Measurements from ENCODE around the gene SLC30A3. TPM values are rescaled to one million over a fixed set of nuclear protein-coding genes. Genes with fewer than 3 reads are reported as not detected.

The SLC30A3 gene
- total RNA-seq, 2 donors from 2014 or later, result 1.5 to 2.8 TPM

DNA sequence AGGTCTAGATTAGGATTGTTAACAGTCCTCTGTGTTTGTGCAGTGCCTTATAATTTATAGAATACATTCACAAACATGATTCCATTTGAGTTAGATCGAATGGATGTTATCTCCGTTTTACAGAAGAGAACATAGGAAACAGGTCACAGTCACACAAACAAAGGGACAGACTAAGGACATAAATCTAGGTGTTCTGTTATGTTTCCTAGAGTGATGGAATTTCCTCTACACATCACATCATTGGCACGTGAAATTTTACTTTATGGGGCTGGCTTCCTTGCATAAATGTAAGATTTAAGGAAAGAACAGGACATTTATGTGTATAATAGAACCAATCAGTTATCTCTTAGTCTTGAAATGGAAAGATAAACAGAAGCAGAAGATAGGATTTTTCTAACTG lies 25.8 kb upstream of the SLC30A3 start:
- 98% methylated on average over 3 of the region's 3 CpGs; no CpG with 5 or more reads in 1 of the 2 experiments for WGBS, 2 experiments (ENCODE audit: insufficient coverage in 1 of 2, insufficient read length in 1 of 2)

DNA sequence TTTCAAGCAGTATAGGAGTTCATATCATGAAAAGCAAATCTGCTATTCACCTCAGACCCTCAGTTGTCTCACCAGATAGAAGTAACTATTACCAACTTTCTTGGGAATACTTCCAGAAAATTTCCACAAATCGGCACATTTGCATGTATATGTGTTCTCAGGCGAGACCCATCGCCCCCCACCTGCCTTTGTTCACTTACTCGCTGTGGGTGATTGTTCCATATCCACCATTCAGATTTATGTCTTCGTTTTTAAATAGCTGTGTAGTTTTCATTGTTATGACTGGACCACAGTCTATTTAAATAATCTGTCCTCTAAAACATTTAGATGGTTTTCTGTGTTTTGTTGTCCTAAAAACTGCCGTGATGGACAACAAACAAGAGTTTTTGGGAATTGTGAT lies 22.6 kb upstream of the SLC30A3 start:
- no peaks in the 10 kb centered on the region for H3K36me3 ChIP-seq (ENCODE audit: control insufficient read depth, insufficient read depth, low read length)
- no peak overlapping the region for H3K4me3 Mint-ChIP-seq
- H3K4me3 ChIP-seq (ENCODE audit: low read length), result no peak overlapping the region
- H3K4me1 ChIP-seq (ENCODE audit: control insufficient read depth, insufficient read depth, low read length), result peaks cover 16% of the 10 kb centered on the region
- H3K9me3 ChIP-seq (ENCODE audit: control insufficient read depth, low read length), result no peaks in the 10 kb centered on the region
- no peak overlapping the region for H3K27ac Mint-ChIP-seq
- H3K36me3 Mint-ChIP-seq (ENCODE audit: low read depth), result no peaks in the 10 kb centered on the region
- H3K9me3 Mint-ChIP-seq, result no peaks in the 10 kb centered on the region
- TF ChIP-seq, protein P1, sequence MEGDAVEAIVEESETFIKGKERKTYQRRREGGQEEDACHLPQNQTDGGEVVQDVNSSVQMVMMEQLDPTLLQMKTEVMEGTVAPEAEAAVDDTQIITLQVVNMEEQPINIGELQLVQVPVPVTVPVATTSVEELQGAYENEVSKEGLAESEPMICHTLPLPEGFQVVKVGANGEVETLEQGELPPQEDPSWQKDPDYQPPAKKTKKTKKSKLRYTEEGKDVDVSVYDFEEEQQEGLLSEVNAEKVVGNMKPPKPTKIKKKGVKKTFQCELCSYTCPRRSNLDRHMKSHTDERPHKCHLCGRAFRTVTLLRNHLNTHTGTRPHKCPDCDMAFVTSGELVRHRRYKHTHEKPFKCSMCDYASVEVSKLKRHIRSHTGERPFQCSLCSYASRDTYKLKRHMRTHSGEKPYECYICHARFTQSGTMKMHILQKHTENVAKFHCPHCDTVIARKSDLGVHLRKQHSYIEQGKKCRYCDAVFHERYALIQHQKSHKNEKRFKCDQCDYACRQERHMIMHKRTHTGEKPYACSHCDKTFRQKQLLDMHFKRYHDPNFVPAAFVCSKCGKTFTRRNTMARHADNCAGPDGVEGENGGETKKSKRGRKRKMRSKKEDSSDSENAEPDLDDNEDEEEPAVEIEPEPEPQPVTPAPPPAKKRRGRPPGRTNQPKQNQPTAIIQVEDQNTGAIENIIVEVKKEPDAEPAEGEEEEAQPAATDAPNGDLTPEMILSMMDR (conservative IDR thresholded peaks at IDR 0.05), result no peak
- DNase-seq, result no peak
- no peak overlapping the region for H3K27ac ChIP-seq (ENCODE audit: low read depth, low read length)
- H3K9ac ChIP-seq (ENCODE audit: extremely low read depth, low read length, poor library complexity, severe bottlenecking), result no peak overlapping the region
- peaks cover 19% of the 10 kb centered on the region for H3K4me1 Mint-ChIP-seq
- H3K27me3 Mint-ChIP-seq (ENCODE audit: insufficient read depth), result peaks cover 5% of the 10 kb centered on the region
- no peaks in the 10 kb centered on the region for H3K27me3 ChIP-seq (ENCODE audit: control insufficient read depth, insufficient read depth, low read length, poor library complexity, severe bottlenecking)
- 72 to 73% methylated on average over 5 to 6 of the region's 6 CpGs for WGBS, 2 experiments (ENCODE audit: insufficient coverage in 1 of 2, insufficient read length in 1 of 2)

More for the DNA sequence above, 25.8 kb upstream of the SLC30A3 start:
- no peaks in the 10 kb centered on the region for H3K9me3 ChIP-seq (ENCODE audit: control insufficient read depth, low read length)
- H3K4me1 ChIP-seq (ENCODE audit: control insufficient read depth, insufficient read depth, low read length), result peaks cover 7% of the 10 kb centered on the region
- no peaks in the 10 kb centered on the region for H3K36me3 ChIP-seq (ENCODE audit: control insufficient read depth, insufficient read depth, low read length)
- Mint-ChIP-seq H3K36me3 (ENCODE audit: low read depth) (no peaks in the 10 kb centered on the region), H3K9me3 (no peaks in the 10 kb centered on the region), H3K27me3 (ENCODE audit: insufficient read depth) (no peaks in the 10 kb centered on the region), H3K4me3 (no peak overlapping the region), H3K4me1 (peaks cover 18% of the 10 kb centered on the region), H3K27ac (no peak overlapping the region)
- H3K4me3 ChIP-seq (ENCODE audit: low read length), result no peak overlapping the region
- no peak for DNase-seq
- TF ChIP-seq, protein P1 (conservative IDR thresholded peaks at IDR 0.05), result no peak
- no peak overlapping the region for H3K27ac ChIP-seq (ENCODE audit: low read depth, low read length)
- no peaks in the 10 kb centered on the region for H3K27me3 ChIP-seq (ENCODE audit: control insufficient read depth, insufficient read depth, low read length, poor library complexity, severe bottlenecking)
- H3K9ac ChIP-seq (ENCODE audit: extremely low read depth, low read length, poor library complexity, severe bottlenecking), result no peak overlapping the region

DNA sequence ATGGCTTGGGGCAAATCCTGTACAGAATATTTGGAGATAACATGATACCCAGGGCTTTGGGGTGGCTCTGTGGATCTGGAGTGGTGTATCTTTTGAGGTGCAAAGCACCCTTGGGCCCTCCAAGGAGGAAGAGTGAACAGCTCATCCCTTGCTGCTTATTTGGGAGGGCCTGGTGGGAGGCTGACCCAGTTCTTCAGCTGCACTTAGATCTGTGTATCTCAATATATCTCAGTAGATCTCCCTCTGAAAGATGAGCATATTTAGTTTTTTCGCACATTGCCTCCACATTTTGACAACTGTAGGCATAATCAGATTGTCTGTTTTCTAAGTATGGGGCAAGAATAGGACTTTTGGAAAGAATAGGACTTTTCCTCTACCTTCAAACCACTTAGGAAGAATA lies 22.1 kb upstream of the SLC30A3 start:
- H3K36me3 ChIP-seq (ENCODE audit: control insufficient read depth, insufficient read depth, low read length), result no peaks in the 10 kb centered on the region
- H3K27ac Mint-ChIP-seq, result no peak overlapping the region
- peaks cover 5% of the 10 kb centered on the region for H3K27me3 Mint-ChIP-seq (ENCODE audit: insufficient read depth)
- peaks cover 16% of the 10 kb centered on the region for H3K4me1 ChIP-seq (ENCODE audit: control insufficient read depth, insufficient read depth, low read length)
- TF ChIP-seq, protein P1 (conservative IDR thresholded peaks at IDR 0.05), result no peak
- peaks cover 19% of the 10 kb centered on the region for H3K4me1 Mint-ChIP-seq
- H3K9ac ChIP-seq (ENCODE audit: extremely low read depth, low read length, poor library complexity, severe bottlenecking), result no peak overlapping the region
- 80 to 91% methylated on average over 1 of the region's 1 CpG for WGBS, 2 experiments (ENCODE audit: insufficient coverage in 1 of 2, insufficient read length in 1 of 2)
- no peak overlapping the region for H3K27ac ChIP-seq (ENCODE audit: low read depth, low read length)
- no peaks in the 10 kb centered on the region for H3K9me3 Mint-ChIP-seq
- DNase-seq, result no peak
- no peak overlapping the region for H3K4me3 ChIP-seq (ENCODE audit: low read length)
- no peak overlapping the region for H3K4me3 Mint-ChIP-seq
- H3K27me3 ChIP-seq (ENCODE audit: control insufficient read depth, insufficient read depth, low read length, poor library complexity, severe bottlenecking), result no peaks in the 10 kb centered on the region
- H3K36me3 Mint-ChIP-seq (ENCODE audit: low read depth), result no peaks in the 10 kb centered on the region
- H3K9me3 ChIP-seq (ENCODE audit: control insufficient read depth, low read length), result no peaks in the 10 kb centered on the region
